GM12878 (cell line): ENCODE data around the gene IRAK2. TPM values are rescaled to one million over a fixed set of nuclear protein-coding genes. Genes with fewer than 3 reads are reported as not detected.

Source experiments
- ATAC-seq: fragments of 200-7000 bp; cut with Tn5 transposase; 3 replicates; pipeline ENCODE4 v1.9.1; 2020; ENCODE audit warnings: mild to moderate bottlenecking, moderate library complexity
- BruUV-seq: library from RNA; stranded (reverse); fragments of 400-500 nt; replicated peaks from 2 replicates; lab custom pipeline; 2021; lab: Mats Ljungman, UMichigan
- CTCF ChIA-PET: fragments of 300-600 bp; sonication (Branson Sonifier 250); formaldehyde crosslinking; extraction: SDS; loops from one replicate; lab custom pipeline; 2021; ENCODE audit warnings: inconsistent platforms; lab: Yijun Ruan, JAX
- POLR2A ChIA-PET: fragments of 350-600 bp; formaldehyde crosslinking; extraction: SDS; loops from one replicate; lab custom pipeline; 2021; ENCODE audit warnings: inconsistent platforms; lab: Charles Lee
- RAD21 ChIA-PET: fragments of 300-600 bp; sonication (Branson Sonifier 250); formaldehyde crosslinking; loops from one replicate; lab custom pipeline; 2023; ENCODE audit warnings: antibody characterized with exemption; ENCODE audit not compliant: unreplicated experiment; lab: Charles Lee
- SMC1A ChIA-PET: fragments of 300-600 bp; sonication (Branson Sonifier 250); formaldehyde crosslinking; loops from one replicate; lab custom pipeline; 2023; ENCODE audit not compliant: unreplicated experiment, uncharacterized antibody; lab: Charles Lee
- DNase-seq: peaks from one replicate; pipeline ENCODE4 v3.0.0-alpha.2; 2011; ENCODE audit warnings: low read depth, low spot score
- FAIRE-seq: peaks from 3 replicates; lab custom pipeline; 2011; peaks lifted over from hg19 to GRCh38; lab: Jason Lieb, UNC
- H2AFZ ChIP-seq: 2 replicates; pipeline ENCODE4 v1.6.0; 2011; ENCODE audit warnings: low read depth, low read length, control low read depth; ENCODE audit not compliant: control insufficient read depth
- H3K27ac ChIP-seq: 2 replicates; pipeline ENCODE4 v1.5.1; 2011; ENCODE audit warnings: control low read depth; ENCODE audit not compliant: control insufficient read depth, insufficient read depth
- H3K27me3 ChIP-seq, 2 experiments: replicated peaks in 1 of 2; 2 replicates each; pipeline versions ENCODE4 v1.6.0 to v1.6.1; 2011; ENCODE audit warnings: low read length in 1 of 2; ENCODE audit not compliant: control insufficient read depth in 2 of 2, insufficient read depth in 2 of 2
- H3K36me3 ChIP-seq, 2 experiments: 2 replicates each; pipeline ENCODE4 v1.5.1; 2011; ENCODE audit warnings: low read length in 1 of 2; ENCODE audit not compliant: control insufficient read depth in 2 of 2, insufficient read depth in 2 of 2
- H3K4me1 ChIP-seq: 2 replicates; pipeline ENCODE4 v1.6.1; 2011; ENCODE audit warnings: mild to moderate bottlenecking, low read length, moderate library complexity, mixed read lengths; ENCODE audit not compliant: control insufficient read depth, insufficient read depth
- H3K4me2 ChIP-seq: 2 replicates; pipeline ENCODE4 v1.6.0; 2011; ENCODE audit warnings: control low read depth; ENCODE audit not compliant: control insufficient read depth, insufficient read depth
- H3K4me3 ChIP-seq: fragments of 200-600 bp; sonication (generic); 2 replicates; pipeline ENCODE4 v1.5.1; 2016
- H3K79me2 ChIP-seq: 2 replicates; pipeline ENCODE4 v1.6.0; 2011; ENCODE audit warnings: low read length; ENCODE audit not compliant: control insufficient read depth, insufficient read depth
- H3K9ac ChIP-seq: 2 replicates; pipeline ENCODE4 v1.8.0; 2011; ENCODE audit warnings: low read length, control low read depth, mixed read lengths; ENCODE audit not compliant: control insufficient read depth, insufficient read depth
- H3K9me3 ChIP-seq: replicated peaks from 3 replicates; pipeline ENCODE4 v1.5.1; 2011; ENCODE audit warnings: mild to moderate bottlenecking, low read length; ENCODE audit not compliant: control insufficient read depth, insufficient read depth
- H4K20me1 ChIP-seq: 2 replicates; pipeline ENCODE4 v1.6.0; 2011; ENCODE audit not compliant: control insufficient read depth, insufficient read depth
- CTCF ChIP-seq, 3 experiments: IDR thresholded peaks in 2 of 3; conservative IDR thresholded peaks in 1 of 3; 2 replicates each; pipeline ENCODE4 v1.5.1; 2011; ENCODE audit warnings: low read depth in 3 of 3, low read length in 3 of 3, mild to moderate bottlenecking in 3 of 3, control low read depth in 2 of 3, moderate library complexity in 2 of 3, inconsistent platforms in 1 of 3, mixed read lengths in 1 of 3; ENCODE audit not compliant: control insufficient read depth in 2 of 3, insufficient read depth in 1 of 3; ENCODE audit errors: extremely low read depth in 1 of 3
- E2F8 ChIP-seq: fragments of 450-650 bp; IDR thresholded peaks from 2 replicates; pipeline ENCODE4 v1.6.1; 2018; ENCODE audit warnings: mild to moderate bottlenecking, low read depth, moderate library complexity; ENCODE audit not compliant: partially characterized antibody
- HCFC1 ChIP-seq: fragments of 150-350 bp; IDR thresholded peaks from 2 replicates; pipeline ENCODE4 v1.6.1; 2014; ENCODE audit warnings: low read length
- KLF5 ChIP-seq: fragments of 450-650 bp; IDR thresholded peaks from 2 replicates; pipeline ENCODE4 v1.6.1; 2014; ENCODE audit warnings: mild to moderate bottlenecking; ENCODE audit not compliant: partially characterized antibody
- MLLT1 ChIP-seq: fragments of 450-650 bp; IDR thresholded peaks from 2 replicates; pipeline ENCODE4 v1.6.1; 2016; ENCODE audit warnings: mild to moderate bottlenecking
- NKRF ChIP-seq: fragments of 450-650 bp; conservative IDR thresholded peaks from 2 replicates; pipeline ENCODE4 v1.6.1; 2017; ENCODE audit warnings: mild to moderate bottlenecking, moderate library complexity
- PKNOX1 ChIP-seq: fragments of 450-650 bp; IDR thresholded peaks from 2 replicates; pipeline ENCODE4 v1.6.1; 2016; ENCODE audit warnings: mild to moderate bottlenecking
- TBL1XR1 ChIP-seq: IDR thresholded peaks from 2 replicates; pipeline ENCODE4 v1.6.1; 2012; ENCODE audit warnings: low read depth, low read length, improper control_type of control experiment
- ZBTB33 ChIP-seq: fragments of 450-650 bp; IDR thresholded peaks from 2 replicates; pipeline ENCODE4 v1.6.1; 2017; ENCODE audit warnings: mild to moderate bottlenecking
- WGBS: methylation state at CpG from one replicate; pipeline ENCODE4 v1.1.6; 2016; ENCODE audit warnings: low lambda C conversion rate; ENCODE audit not compliant: insufficient replicate concordance, insufficient coverage; ENCODE audit errors: missing lambda C conversion rate; 5-methylcytosine and 5-hydroxymethylcytosine counted together
- in situ Hi-C: fragments of 300-500 bp; cut with MboI; formaldehyde crosslinking; loops from 9 replicates; pipeline ENCODE4 v1.14.3; 2018; ENCODE audit warnings: mixed read lengths
- intact Hi-C: fragments of 100-400 bp; cut with micrococcal nuclease; formaldehyde crosslinking; loops from one replicate; pipeline ENCODE4 v1.14.2; 2022; ENCODE audit not compliant: unreplicated experiment
- polyA plus RNA-seq, 11 experiments: library from polyadenylated mRNA; depleted of rRNA in 4 of 11; unstranded in 6 of 11; stranded (reverse) in 5 of 11; fragments of >200 nt; fragmentation: Nextera tagmentation in 4 of 11; fragmentation: Illumina TruSeq in 1 of 11; extraction: Ambion mirVana in 4 of 11; extraction: Trizol in 1 of 11; gene quantifications; 1 replicate in 1 of 11; 2 replicates in 10 of 11; pipeline versions ENCODE4 v1.2.1 to v1.2.3, GENCODE V29; 2011 to 2016; ENCODE audit warnings: inconsistent platforms in 2 of 11, missing spikeins in 2 of 11, low read depth in 1 of 11
- total RNA-seq, 4 experiments: library from RNA; depleted of rRNA in 3 of 4; stranded (reverse); fragments of >200 nt in 3 of 4; fragmentation: Illumina TruSeq in 1 of 4; extraction: Trizol in 1 of 4; gene quantifications; 2 replicates each; pipeline versions ENCODE4 v1.2.1 to v1.2.3, GENCODE V29; 2013 to 2021

The IRAK2 gene
- total and polyA plus RNA-seq, 10 of the 15 experiments (the other 5 are each of a cell fraction or from before 2014, with no cell fraction given) = 0.48 to 5.7 (median 4.5) TPM

GRCh38 chr3:10263646-10264363, 99.1 kb downstream of the IRAK2 start:
- intact Hi-C loops (no loop called here), in situ Hi-C loops (no loop called here)
- Histone ChIP-seq H3K9me3 (no peaks in the 10 kb centered on the region), H3K4me3 (no peak overlapping the region), H3K79me2 (peaks cover 60% of the 10 kb centered on the region), H3K27ac (no peak overlapping the region), H2AFZ (no peak overlapping the region), H3K4me2 (peak overlapping the region; percentile 22; the same call in 1 of the 2 replicates), H3K9ac (no peak overlapping the region), H4K20me1 (no peaks in the 10 kb centered on the region), H3K4me1 (no peaks in the 10 kb centered on the region), H3K27me3 (no peaks in the 10 kb centered on the region), H3K36me3 (peaks cover 11 to 31% of the 10 kb centered on the region in 2 experiments; a peak in 3 of 4 replicates)
- ATAC-seq (peak; percentile 90), DNase-seq (no peak), FAIRE-seq (no peak)
- BruUV-seq = no TSS peak
- WGBS = 85% methylated on average over 12 of the region's 12 CpGs
- SMC1A ChIA-PET = interaction anchor here (0.8 to 2.5 kb wide), 5 partner anchors 9 to 49 kb away, joined by 3 to 5 read pairs (median 3); partner anchors contain the start of gene TATDN2
- POLR2A ChIA-PET = interaction anchor here (0.7 to 1.4 kb wide), 5 partner anchors 9 to 21 kb away, joined by 3 read pairs; partner anchors contain the start of gene TATDN2
- RAD21 ChIA-PET = interaction anchor here (1.0 to 1.7 kb wide), 3 partner anchors 9 to 57 kb away, joined by 3 to 8 read pairs (median 5); partner anchors contain the start of genes SEC13 and TATDN2
- CTCF ChIA-PET = interaction anchor here (0.6 to 2.2 kb wide), 10 partner anchors 10 to 231 kb away, joined by 3 to 9 read pairs (median 5); partner anchors contain the start of gene GHRL
- TF ChIP-seq NKRF (no peak), ZBTB33 (peak; percentile 92), MLLT1 (0 out of 2 replicates have a peak, but pooled peaks have one; percentile 46), TBL1XR1 (no peak), CTCF (IDR thresholded peaks at IDR 0.05 in 2 of 3, conservative IDR thresholded peaks at IDR 0.05 in 1 of 3; ENCODE audit: control insufficient read depth in 2 of 3, extremely low read depth in 1 of 3, insufficient read depth in 1 of 3, low read depth in 3 of 3, low read length in 3 of 3) (peak in 2 of 3 experiments; percentile 40 to 47; a peak in 3 of 6 replicates), KLF5 (no peak), HCFC1 (no peak), PKNOX1 (no peak), E2F8 (no peak)
